ENCODE results near the gene CYB5B. TPM values are rescaled to one million over a fixed set of nuclear protein-coding genes. Genes with fewer than 3 reads are reported as not detected.

The CYB5B gene
- total RNA-seq, 1 donor from 2014 or later: 59.8 TPM

DNA sequence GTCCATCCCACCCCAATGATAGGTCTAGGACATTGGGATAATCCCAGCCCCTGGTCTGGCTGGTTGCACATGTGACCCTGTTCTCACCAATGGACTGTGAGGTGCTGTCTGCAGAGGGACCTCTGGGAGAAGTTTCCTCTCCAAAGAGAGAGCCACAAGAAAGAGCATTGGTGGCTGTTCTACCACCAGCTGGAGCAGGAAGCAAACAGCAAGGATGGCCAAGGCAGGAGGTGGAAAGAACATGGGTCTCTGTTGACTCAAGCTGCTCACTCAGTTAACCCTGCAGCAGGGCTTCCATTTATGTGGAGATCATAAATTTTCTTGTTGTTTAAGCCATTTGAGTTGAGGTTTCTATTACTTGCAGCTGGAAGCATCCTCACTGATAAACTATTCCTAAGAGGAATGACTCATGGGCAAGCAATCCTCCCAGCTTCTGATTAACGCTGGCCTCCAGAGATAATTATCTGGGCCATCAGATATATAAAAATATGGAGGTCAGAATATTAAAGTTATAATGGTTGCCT is 52.6 kb downstream of the CYB5B start:
- intact Hi-C loops (cut with micrococcal nuclease): no loop called here
- ATAC-seq: no peak
- DNase-seq: no peak

DNA sequence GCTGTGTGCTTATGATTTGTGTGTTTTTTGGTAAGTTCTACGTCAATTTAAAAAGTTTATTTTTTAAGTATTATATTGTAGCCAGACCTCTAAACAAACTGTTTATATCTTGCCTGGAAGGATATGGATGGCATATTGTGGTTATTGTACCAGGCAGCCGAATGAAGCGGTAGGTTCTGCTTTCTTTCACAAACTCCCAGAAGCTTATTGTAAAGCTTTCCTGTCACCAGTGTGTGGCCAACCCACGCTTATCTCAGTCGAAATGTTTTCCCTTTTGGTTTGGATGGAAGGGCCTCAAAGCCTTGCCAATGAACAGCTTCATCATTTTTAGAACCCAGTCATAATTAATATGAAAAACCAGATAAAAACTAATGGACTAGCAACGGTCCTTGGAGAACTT is 53.1 kb downstream of the CYB5B start:
- no peak for DNase-seq
- ATAC-seq: no peak
- intact Hi-C loops (cut with micrococcal nuclease): no loop called here

DNA sequence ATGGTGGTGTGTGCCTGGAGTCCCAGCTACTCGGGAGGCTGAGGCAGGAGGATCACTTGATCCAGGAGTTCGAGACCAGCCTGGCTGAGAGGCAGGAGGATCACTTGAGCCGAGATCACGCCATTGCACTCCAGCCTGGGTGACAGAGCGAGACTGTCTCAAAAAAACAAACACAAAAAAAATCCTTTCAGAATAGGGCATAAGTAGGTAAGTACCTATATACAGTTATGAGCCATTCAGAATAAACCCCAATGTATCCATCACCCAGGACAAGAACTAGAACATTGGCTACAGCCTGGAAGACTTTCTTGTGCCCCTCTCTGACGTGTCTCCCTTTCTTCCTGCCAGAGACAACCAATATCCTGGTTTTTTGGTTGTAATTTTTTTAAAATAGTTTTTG is 54.3 kb downstream of the CYB5B start:
- ATAC-seq (no peak), DNase-seq (no peak)
- intact Hi-C loops (cut with micrococcal nuclease): no loop called here

DNA sequence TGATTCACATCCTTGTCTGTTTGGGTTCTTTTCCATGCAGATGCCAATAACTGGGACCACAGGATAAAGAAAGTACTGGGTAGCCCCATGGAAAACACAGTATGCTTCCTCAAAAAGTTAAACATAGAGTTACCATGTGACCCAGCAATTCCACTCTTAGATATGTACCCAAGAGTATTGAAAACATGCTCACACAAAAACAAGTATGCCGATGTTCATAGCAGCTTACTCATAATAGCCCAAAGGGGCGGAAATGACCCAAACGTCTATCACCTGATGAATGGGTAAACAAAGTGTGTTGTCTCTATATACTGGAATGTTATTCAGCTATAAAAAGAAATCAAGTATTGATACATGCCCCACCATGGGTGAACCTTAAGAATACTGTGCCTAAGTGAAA is 55.4 kb downstream of the CYB5B start:
- intact Hi-C loops (cut with micrococcal nuclease): no loop called here
- ATAC-seq (no peak), DNase-seq (no peak)

DNA sequence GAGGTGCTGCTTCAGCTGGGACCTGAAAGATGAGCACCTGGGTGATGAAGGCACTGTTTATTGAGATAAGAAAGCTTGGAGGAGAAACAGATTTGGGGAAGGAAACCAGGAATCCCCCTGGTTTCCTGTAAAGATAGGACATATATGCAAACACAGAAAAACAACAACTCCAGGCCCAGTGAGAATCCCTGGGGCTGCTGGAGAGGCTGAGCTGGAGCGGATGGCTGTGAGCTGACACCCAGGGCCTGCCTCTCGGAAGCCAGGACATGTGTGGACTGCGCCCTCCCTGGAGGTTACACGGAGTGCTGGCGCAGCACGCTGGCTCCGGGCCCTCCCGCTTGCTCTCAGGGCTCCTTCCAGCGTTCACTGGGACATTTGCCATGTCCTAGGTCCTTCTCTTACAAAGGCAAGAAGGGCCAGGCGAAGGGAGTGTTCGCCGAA is 57.5 kb downstream of the CYB5B start:
- DNase-seq: peak; percentile 93
- intact Hi-C loops (cut with micrococcal nuclease): no loop called here
- peak; percentile 97 for ATAC-seq

DNA sequence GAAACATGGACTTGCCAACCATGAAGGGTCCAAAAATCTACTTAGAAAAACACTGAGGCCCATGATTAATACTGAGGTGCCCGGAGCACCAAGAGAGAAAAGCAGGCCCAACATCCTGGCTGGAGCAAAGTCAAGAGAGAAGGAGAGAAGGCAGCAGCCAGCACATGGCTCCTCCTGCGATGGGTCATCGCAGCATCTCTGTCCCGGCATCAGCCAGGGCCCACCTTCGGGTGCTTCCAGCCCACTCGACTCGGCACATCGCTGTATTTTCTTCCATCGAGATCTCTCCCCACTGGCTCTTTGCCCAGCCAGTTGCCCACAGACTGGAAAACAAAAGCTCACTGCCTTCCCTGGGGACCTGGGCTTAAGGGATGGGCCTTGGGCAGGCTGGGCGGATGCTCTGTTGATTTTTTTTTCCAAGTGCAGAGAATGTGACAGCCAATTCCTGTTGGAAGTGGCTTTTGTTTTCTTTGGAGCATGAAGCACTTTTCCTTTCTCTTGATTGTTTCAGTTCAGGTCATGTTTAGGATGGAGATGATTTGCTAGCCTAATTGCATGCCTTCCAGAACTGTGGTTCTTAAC is 58.1 kb downstream of the CYB5B start:
- intact Hi-C loops (cut with micrococcal nuclease): no loop called here
- ATAC-seq: peak; percentile 86

DNA sequence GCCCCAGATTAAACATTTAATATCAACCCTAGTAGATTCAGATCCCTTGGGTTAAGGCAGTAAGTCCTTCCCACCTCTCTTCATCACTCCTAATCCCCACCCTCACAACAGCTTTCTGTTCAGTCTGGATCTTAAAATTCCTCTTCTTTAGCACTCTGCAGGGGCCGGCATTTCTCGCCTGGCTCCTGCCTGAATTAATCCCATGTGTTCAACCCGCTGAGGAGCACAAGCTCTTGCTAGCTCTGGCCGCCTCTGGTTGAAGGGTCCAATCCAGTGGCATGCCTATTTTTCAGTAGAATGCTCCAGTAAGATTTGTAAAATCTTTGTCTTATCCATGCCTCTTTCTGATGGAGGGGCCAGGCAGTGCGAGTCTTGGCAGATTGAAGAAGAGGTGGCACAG is 59.2 kb downstream of the CYB5B start:
- intact Hi-C loops (cut with micrococcal nuclease): no loop called here
- DNase-seq: no peak
- ATAC-seq: no peak

More for the DNA sequence above, 58.1 kb downstream of the CYB5B start:
- DNase-seq: peak; percentile 72

DNA sequence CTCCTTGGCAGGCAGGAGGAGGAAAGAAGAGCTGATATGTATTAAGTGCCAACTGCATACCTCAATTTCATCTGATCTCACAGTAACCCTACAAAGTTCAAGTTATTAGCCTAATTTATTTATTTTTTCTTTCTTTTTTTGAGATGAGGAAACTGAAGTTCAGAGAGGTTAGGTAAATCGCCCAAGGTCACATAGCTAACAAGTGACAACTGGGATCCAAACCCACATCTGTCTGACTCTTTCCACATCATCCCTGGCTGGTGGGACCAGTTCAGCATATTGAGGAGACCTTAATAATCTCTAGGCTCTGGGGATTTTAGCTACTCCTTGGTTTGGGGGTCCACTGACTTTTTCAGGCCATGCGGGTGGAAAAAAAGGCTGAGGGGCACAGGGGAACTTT is 60.9 kb downstream of the CYB5B start:
- ATAC-seq (no peak), DNase-seq (no peak)
- intact Hi-C loops (cut with micrococcal nuclease): no loop called here

DNA sequence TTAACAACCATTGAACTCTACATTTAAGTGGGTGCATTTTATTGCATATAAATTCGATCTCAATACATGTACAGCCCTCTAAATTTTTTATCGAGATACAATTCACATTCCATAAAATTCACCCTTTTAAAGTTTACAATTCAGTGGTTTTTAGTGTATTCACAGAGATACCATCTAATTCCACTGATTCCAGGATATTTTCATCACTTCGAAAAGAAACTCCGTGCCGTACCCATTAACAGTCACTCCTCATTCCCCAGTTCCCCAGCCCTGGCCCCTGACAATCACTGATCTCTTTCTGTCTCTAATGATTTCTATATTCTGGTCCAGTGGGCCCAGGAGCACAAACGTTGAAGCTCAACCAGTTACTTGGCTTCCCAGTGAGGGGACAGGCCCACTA is 61.4 kb downstream of the CYB5B start:
- ATAC-seq (no peak), DNase-seq (no peak)
- intact Hi-C loops (cut with micrococcal nuclease): no loop called here

DNA sequence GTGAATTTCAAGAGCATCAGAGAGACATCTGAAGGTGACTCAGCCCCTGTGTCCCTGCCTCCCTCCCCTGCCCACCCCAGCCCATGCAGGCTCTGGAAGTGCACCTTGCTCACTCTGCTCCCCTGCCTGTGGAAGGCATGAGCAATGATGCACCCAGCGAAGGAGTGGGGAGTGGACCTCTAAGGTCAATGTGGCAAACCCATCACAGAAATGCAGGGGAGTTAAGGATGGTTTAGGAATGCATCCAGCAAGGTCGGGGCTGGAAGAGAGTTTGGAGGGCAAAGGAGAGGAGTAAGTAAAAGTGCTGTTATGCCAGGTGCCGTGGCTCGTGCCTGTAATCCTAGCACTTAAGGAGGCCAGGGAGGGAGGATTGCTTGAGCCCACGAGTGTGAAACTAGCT is 61.9 kb downstream of the CYB5B start:
- DNase-seq (no peak), ATAC-seq (no peak)
- intact Hi-C loops (cut with micrococcal nuclease): no loop called here

DNA sequence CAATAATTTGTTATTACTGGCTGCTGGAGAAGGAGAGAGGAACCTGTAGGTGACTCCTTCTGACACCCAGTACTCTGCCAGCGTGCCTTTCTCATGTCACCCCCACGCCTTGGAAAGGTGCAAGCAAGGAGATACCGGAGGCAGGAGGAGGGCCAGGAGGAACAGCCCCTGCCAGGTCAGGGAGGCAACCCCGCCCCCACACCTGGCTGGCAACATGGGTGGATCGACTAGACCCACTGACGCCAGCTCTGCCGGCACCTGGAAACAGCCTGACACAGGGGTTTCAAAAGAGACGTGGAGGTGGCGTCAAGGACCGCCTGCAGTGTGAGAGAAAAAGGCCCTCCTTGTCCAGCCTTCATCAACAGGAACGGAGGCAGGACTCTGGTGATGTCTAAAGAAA is 62.3 kb downstream of the CYB5B start:
- intact Hi-C loops (cut with micrococcal nuclease): no loop called here
- ATAC-seq (no peak), DNase-seq (no peak)

DNA sequence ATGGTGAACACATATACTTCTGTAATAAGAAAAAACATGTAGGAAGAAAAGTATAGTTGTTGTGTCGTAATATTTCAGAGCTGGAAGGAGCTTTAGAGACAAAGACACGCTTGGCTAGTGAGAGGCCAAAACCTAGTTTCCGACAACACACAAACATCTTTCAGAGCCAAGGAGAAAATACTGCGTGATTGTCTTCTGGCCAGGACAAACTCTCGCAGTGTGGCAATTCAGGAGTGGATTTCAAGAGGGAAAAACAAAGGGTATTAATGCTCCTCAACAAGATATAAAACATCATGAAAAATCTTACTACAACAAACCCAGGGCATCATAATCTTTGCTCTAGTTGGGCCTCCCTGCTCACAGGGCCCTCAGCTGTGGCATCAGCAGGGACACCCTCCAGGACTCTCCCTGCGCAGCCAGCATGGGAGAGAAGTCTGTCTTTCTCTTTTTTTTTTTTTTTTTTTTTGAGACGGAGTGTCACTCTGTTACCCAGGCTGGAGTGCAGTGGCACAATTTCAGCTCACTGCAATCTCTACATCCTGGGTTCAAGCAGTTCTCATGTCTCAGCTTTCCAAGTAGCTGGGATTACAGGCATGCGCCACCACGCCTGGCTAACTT is 66.4 kb downstream of the CYB5B start:
- intact Hi-C loops (cut with micrococcal nuclease): no loop called here
- ATAC-seq (peak; percentile 53), DNase-seq (no peak)

DNA sequence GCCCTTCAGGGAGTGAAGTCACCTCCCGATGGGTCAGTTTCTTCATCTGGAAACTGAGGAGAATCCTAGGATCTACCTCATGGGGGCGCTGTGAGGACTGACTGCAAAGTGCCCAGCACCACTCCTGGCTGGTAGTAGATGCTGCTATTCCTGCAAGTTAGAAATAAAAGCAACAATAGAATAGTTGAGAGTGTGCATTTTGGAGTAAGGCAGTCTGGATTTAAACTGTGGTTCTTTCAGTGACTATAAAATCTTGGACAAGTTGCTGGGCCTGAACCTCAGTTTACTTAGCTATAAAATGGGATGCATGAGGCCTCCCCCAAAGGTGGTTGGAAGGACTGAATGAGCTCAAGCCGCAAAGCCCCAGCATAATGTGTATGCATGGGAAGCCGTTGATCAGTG is 70.6 kb downstream of the CYB5B start:
- ATAC-seq (no peak), DNase-seq (no peak)
- intact Hi-C loops (cut with micrococcal nuclease): no loop called here

DNA sequence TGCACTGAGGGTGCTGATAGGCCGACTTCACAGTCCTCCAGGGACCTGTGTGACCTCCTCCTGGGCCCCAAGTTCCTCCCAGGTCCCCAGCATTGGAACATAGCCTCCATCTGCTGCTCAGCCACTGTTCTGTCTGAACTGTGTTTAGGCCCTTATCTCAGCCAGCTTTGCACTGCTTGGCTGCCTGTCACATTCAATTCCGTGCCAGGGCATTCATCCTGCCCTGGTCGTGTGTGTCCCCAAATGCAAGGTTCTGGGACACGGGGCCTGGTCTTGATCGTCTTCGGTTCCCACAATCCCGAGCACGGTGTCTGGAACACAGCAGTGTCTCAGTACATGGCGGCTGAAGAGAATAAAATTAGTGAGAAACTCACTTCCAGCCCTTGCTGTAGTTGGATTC is 71.4 kb downstream of the CYB5B start:
- intact Hi-C loops (cut with micrococcal nuclease): no loop called here
- peak; percentile 74 for DNase-seq
- peak; percentile 98 for ATAC-seq

DNA sequence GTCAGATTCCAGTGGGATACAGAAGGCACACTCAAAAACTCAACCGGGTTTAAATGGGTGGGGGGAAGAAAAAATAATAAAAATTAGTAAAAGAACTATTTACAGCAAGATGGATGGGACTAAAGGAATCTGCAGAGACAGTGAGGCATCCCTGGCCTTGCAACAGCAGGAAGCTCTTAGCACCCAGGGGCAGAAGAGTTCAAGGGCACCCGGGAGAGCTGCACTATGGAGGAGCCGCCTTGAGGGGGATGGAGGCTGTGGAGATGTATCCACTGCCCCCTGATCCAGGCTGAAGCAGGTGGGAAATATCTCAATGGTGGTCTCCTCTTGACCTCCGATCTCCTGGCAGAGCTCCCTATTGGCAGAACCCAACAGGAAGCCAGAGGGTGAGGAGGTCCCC is 72.0 kb downstream of the CYB5B start:
- DNase-seq: no peak
- intact Hi-C loops (cut with micrococcal nuclease): no loop called here
- ATAC-seq: no peak

DNA sequence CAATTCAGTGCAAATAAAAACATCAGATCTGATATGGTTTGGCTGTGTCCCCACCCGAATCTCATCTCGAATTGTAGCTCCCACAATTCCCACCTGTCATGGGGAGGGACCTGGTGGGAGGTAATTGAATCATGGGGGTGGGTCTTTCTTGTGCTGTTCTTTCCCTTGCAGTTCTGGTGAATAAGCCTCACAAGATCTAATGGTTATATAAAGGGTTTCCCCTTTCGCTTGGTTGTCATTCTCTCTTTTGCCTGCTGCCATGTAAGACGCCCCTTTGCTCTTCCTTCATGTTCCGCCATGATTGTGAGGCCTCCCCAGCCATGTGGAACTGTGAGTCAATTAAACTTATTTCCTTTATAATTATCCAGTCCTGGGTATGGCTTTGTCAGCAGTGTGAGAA is 72.5 kb downstream of the CYB5B start:
- no peak for DNase-seq
- intact Hi-C loops (cut with micrococcal nuclease): no loop called here
- no peak for ATAC-seq

DNA sequence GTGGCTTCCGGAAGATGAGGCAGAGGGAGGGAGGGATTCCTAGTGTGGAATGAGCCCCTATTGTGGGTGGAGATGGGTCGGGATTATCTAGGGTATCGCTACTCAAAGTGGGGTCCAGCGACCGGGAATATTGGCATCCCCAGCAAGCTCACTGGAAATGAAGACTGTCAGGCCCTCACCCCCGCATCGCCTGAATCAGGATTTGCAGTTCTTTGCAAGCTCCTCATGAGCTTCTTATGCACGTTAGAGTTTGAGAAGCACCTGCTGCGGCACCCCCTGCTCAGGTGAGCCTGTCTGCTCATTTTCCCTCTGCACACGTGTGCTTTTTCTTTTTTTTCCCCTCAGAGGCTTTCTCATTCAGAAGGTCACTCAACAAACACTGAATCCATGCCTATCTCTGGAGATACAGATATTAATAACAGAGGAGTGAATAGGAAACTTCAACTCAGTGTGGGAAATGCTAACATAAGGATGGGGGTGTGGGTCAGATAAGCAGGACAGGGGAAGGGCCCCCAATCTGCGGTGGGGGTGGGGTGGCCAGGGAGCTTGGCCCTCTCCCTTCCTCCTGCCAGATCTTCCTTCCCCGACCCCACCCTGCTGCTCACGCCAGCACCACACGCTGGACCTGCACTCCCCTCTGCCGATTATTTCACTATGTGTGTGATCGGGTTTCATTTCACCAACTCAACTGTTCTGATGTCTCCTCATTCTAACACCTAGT is 73.6 kb downstream of the CYB5B start:
- no peak for ATAC-seq
- DNase-seq: no peak
- intact Hi-C loops (cut with micrococcal nuclease): no loop called here

DNA sequence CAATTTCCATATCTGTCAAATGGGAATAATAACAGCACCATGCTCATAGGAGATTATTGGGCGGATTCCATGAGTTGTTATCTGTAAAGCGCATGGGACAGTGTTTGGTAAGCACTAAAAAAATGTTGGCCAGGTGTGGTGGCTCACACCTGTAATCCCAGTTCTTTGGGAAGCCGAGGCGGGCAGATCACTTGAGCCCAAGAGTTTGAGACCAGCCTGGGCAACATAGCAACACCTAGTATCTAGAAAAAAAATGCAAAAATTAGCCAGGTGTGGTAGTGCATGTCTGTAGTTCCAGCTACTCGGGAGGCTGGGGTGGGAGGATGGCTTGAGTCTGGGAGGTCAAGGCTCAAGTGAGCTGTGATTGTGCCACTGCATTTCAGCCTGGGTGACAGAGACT is 74.5 kb downstream of the CYB5B start:
- DNase-seq (no peak), ATAC-seq (no peak)
- intact Hi-C loops (cut with micrococcal nuclease): no loop called here

DNA sequence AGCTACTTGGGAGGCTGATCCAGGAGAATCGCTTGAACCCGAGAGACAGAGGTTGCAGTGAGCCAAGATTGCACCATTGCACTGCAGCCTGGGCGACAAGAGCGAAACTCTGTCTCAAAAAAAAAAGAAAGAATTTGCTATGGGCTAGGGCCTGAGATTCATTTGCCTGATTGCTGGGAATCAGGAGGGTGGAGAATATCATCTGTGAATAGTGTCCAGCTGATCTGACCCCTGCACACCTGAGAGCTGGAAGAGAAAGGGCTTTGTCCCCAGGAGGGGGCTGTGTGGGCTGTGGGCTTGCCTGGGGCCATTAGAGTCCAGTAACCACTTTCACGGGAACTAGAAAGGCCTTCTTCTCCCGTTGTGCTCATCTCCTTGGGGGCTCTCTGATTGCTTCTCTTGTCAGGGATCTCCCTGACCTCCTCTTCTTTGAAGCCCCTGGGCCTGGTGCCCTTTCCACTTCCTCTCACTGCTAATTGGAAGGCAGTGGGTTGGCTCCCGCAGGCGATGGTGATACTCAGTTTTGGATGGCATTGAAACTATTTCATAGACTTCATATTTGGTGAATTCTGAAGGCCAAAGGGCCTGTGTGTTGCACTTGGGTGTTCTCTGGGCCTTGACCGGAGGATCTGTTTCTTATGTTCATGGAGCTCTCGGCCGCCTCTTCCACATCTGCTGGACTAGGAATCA is 75.3 kb downstream of the CYB5B start:
- DNase-seq (no peak), ATAC-seq (no peak)
- intact Hi-C loops (cut with micrococcal nuclease): no loop called here

DNA sequence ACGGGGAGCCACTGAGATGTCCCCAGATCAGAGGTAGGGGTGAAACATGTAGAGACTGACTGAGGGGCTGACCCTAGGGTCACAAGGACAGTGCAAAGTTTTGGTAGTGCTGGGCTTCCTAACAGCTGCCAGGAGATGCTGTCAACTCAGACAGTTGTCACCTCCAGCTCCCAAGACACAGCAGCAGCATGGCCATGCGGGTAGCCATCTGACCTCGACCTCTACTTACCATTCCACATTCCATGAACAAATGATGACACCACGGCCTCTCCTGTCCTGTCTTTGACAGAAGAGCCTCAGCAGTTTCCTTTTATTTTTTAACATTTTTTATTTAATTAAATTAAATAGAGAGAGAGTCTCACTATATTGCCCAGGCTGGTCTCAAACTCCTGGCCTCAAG is 76.1 kb downstream of the CYB5B start:
- intact Hi-C loops (cut with micrococcal nuclease): no loop called here
- no peak for DNase-seq

More for the DNA sequence above, 76.1 kb downstream of the CYB5B start:
- no peak for ATAC-seq
